Transverse colon (tissue), 4 donors: Measurements from ENCODE around the gene LIMCH1.

ENCODE experiments used
- CTCF ChIP-seq, 5 experiments: fragments of 200-600 bp in 3 of 5; fragments of 450-650 bp in 2 of 5; sonication (generic) in 3 of 5; IDR thresholded peaks; 1 replicate in 2 of 5; 2 replicates in 3 of 5; pipeline ENCODE4 v1.5.1; 2016 to 2017; ENCODE audit warnings: antibody characterized with exemption in 5 of 5, inconsistent platforms in 3 of 5, mild to moderate bottlenecking in 2 of 5, moderate library complexity in 1 of 5
- EP300 ChIP-seq: sonication (generic); formaldehyde crosslinking; IDR thresholded peaks from one replicate; pipeline ENCODE4 v1.6.1; 2017; ENCODE audit warnings: antibody characterized with exemption, low read depth
- POLR2A ChIP-seq: fragments of 450-650 bp; IDR thresholded peaks from one replicate; pipeline ENCODE4 v1.6.1; 2016; ENCODE audit warnings: antibody characterized with exemption, mild to moderate bottlenecking, moderate library complexity
- POLR2AphosphoS5 ChIP-seq, 3 donors: sonication (generic); formaldehyde crosslinking; IDR thresholded peaks; one replicate each; pipeline ENCODE4 v1.6.1; 2016; ENCODE audit warnings: antibody characterized with exemption in 3 of 3

- TF ChIP-seq CTCF (IDR thresholded peaks at IDR 0.05) (no peak), POLR2A (no peak), EP300 (no peak), POLR2AphosphoS5 (IDR thresholded peaks at IDR 0.05) (no peak)
Observed at GRCh38 chr4:41644915-41645295, 106.9 kb downstream of the LIMCH1 start.
